Stimulated activated CD4-positive, alpha-beta T cell treated with anti-CD3 and anti-CD28 coated beads, Interleukin-4, amount 100 ng/mL, for 48 hours (primary cell): ENCODE results near the gene TAS2R60.
"Not testable (repeated sequence)": the region's sequence is repeated elsewhere in the genome, so short reads cannot be mapped to it uniquely, and the experiment has no call there.

Experiments
- DNase-seq, 2 donors: peaks; one replicate each; pipeline ENCODE4 v3.0.0-alpha.2; 2020; ENCODE audit warnings: low read depth in 2 of 2

TAS2R60 gene

DNA sequence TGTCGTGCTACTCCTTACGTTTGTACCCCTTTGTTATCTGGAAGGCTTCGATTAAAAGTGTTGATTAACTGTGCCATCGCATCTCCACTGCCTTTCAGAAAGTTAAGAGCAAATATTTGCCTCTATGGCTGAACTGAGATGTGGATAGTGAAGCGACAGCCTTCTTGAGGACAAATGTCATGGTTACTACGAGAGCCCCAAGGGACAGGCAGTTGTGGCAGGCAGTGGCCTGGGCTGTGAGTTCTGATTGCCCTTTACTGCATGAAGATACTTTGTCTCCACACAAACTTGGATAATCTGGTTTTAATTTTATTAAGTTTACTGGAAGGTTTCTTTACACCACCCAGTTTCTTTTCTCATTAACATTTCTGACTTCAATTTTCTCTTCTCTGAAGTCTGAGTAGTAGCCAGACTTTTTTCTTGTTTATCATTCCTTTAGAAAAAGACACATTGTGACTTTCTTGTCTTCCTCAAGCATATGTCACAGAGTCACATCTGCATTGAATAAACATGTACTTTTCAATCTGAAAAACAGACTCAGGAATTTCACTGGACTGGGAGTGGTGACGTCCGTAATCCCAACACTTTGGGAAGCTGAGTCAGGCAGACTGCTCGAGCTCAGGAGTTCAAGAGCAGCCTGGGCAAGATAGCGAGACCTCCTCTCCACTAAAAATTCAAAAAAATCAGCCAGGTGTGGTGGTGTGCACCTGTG is 36.0 kb downstream of the TAS2R60 start:
- DNase-seq = no peak

DNA sequence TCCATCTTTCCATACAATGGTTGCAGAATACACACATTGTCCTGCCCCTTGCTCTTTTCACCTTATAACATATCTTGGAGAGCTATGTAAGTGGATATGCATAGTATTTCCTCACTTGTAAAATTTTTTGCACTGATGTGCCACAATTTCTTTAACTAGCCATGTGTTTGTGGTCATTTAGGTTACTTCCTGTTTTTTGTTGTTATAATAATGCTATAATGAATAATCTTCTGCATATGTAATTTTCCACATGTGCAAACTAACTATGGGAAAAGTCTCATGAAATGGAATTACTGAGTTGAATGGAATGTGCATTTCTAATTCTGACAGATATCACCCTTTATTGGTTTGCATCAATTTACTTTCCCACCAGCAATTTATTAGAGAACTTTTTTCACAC is 37.2 kb downstream of the TAS2R60 start:
- DNase-seq = no peak

DNA sequence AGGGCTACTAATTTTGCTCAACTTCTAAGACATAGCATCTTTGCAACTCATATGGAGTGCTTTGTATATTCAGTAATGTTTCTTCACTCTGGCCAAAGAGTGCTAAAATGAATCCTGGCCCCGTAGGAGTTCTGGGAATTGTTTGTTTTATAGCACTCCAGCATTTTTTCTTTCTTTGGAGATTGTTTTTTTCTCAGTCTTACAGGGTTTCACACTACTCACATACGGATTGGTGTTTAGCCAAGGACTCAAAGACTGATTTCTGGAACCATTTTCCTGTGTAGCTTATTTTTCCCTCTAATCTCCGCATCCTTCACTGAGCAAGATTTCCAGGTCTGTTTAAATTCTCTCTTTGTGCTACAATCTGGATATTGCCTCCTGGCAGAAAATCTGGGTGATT is 40.9 kb downstream of the TAS2R60 start:
- DNase-seq = no peak

DNA sequence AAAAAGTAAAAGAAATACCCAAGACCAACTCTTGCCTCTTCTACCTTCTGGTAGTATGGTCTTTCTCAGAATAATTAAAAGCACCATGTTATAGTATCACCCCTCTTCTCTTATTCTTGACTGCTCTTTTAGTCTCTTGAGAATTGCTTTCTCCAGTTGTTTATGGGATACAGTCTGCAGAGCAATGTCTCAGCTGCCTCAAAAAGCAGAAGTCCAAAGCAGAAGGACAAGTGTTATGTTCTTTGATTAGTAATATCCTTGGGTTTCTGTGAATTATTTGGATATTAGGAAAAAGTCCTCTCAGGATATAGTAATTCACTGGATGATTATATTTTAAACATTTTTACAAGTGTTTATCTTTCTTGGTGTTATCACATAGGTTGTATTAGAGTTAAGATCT is 41.8 kb downstream of the TAS2R60 start:
- DNase-seq = no peak

DNA sequence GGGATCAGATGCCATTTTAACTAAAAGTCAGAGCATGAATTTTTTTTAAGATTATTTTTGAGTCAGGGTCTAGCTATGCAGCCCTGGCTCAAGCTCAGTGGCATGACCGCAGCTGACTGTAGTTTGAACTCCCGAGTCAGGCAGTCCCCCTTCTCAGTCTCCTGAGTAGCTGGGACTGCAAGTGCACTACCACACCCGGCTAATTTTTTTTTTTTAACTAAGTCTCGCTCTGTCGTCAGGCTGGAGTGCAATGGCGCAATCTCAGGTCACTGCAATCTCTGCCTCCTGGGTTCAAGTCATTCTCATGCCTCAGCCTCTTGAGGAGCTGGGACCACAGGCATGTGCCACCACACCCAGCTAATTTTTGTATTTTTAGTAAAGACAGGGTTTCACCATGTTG is 42.2 kb downstream of the TAS2R60 start:
- no peak for DNase-seq

DNA sequence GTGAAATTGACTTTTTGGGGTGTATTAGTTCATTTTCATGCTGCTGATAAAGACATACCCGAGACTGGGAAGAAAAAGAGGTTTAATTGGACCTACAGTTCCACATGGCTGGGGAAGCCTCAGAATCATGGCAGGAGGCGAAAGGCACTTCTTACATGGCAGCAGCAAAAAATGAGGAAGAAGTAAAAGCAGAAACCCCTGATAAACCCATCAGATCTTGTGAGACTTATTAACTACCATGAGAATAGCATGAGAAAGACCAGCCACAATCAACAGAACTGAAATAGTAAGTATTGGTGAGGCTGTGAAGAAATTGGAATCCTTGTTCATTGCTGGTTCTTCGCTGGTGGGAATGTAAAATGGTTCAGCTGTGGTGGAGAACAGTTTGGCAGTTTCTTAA is 43.0 kb downstream of the TAS2R60 start:
- not testable (repeated sequence) for DNase-seq

DNA sequence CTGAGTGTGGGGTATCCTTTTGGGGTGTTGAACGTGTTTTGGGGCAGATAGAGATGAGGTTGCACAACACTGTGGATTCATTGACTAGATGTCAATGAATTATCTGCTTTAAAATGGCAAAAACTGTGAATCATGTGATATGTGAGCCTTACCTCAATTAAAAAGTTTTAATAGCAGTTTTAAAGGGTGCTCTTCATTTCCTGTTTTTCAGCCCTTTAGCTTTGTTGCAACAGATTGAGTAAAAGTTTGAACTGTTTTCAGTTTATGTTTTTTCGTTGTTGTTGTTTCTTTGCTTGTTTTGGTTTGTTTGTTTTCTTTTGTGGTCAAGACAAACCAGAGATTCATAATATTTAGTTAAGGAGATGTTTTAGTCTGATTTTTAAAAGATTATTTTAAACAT is 43.8 kb downstream of the TAS2R60 start:
- no peak for DNase-seq

DNA sequence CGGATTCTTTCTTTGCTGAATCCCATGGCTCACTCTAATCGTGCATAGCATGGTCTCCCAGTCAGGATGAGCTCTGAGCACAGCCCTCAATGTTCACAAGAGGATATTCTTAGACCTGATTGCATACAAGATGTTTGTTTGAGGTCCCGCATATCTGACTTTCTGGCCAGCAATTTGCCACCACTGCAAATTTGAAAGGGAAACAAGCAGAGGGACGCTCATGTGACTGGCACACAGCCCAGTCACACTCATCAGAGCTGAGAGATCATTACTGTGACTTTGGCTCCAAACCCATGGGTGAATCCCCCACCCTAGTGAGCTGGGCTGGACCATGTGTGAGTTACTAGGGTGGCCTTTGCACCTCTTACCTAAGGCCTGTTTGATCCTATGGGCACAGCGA is 44.3 kb downstream of the TAS2R60 start:
- no peak for DNase-seq

DNA sequence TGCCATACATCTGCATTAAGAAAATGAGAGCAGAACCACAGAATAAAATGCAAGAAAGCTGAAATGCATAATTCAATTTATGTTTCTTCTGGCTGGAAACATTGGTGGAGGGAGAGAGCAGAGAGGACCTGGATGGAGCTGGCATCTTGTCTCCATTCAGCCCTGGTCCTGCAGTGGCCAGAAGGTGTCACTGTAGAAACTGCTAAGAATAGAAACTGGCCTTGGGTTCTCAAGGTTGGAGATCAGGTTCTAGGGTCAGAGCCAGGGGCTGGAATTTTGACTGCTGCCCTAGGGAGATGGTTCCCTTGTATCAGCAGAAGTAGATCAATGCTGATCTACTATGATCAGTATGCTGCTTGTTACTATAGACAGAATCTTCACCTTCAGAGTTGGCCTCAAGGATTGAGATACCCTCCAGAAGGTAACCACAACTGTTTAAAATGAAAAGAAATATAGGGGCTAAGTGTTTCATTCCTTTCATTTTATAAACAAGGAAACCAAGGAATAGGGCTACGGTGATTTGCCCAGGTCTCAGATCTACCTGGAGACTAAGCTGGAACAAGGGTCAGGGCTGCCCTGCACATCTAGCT is 47.6 kb downstream of the TAS2R60 start:
- no peak for DNase-seq

DNA sequence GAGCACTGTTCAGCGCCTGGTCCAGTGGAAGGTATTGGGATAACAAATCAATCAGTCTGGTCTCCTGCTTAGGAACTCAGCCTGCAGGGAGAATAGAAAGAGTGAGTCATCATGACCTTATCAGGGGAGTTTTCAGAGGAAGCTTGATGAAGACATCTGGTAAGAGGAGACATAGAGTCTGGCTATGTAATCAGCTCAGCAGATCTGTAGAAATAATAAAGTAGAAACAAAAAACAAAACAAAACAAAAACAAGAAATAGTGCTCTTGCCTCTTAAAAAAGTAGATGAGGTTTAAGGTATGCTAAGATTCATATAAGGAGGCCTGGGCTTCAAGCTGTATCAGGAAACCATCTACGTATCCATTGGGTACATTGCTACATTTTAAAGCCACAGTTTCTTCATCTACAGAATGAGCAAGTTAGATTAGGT is 48.8 kb downstream of the TAS2R60 start:
- DNase-seq = no peak

DNA sequence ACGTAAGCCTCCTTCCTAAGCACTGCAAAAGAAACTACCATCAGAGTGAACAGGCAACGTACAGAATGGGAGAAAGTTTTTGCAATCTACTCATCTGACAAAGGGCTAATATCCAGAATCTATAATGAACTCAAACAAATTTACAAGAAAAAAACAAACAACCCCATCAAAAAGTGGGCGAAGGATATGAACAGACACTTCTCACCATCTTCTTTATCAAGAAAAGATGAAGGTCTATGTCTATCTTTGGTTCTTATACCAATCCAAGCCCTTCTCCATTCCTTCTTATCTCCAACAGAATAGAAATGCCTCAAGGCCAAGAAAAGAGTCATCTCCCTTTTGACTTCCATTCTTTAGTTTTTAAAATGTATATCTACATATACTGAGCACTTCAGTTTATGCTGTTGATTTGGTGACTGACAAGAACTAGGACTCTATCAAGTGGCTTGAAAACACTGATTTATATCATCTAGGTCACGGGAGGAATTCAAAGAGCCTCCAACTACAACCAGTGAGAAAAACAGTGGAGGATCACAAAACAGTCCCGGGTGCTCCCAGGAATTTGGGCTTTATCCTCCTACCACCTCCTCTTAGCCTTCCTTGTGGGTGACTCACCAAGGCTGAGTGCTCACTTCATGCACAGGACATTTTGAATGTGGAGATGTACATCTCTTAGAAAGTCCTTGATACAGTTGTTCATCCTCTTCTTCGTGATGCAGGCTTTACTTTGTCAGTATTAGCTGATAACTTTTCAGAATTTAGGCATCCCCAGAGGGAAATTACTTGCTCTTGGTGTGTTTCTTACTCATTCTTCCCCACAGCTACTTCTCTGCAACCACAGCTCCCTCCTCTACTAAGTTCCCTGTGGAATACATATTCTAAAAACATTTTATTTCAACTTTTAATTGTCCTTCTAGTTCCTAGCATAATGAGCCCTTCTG is 49.8 kb downstream of the TAS2R60 start:
- no peak for DNase-seq

DNA sequence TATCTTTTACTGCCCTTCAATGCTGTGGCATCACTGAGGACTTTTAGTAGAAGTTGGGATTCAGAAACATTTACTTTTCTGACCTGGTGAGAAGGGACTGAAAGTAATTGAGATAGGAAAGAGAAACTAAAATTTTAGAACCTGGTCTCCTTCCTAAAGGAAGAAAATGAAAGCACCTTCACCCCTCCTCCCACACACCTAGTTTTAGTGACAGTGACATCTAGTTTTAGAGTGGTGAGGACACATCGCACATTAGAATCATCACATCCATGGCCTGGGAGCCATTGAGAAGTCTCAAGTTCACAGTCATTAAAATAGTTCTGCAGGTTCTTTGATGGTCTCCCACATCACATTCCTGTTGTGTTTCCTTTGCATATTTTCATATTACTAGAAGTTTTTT is 50.5 kb downstream of the TAS2R60 start:
- DNase-seq = no peak
